CD4-positive, CD25-positive, alpha-beta regulatory T cell (primary cell): ENCODE measurements around the gene AEBP2. TPM values are rescaled to one million over a fixed set of nuclear protein-coding genes. Genes with fewer than 3 reads are reported as not detected.
"Not testable (repeated sequence)": the region's sequence is repeated elsewhere in the genome, so short reads cannot be mapped to it uniquely, and the experiment has no call there.

Source experiments
- ATAC-seq, 2 donors: fragments of 150-1000 bp; cut with Tn5 transposase; one replicate each; pipeline ENCODE4 v1.10.0; 2021; ENCODE audit warnings: low read depth in 2 of 2, moderate number of reproducible peaks in 2 of 2, moderate library complexity in 1 of 2
- DNase-seq, 3 donors: peaks; one replicate each; pipeline versions ENCODE4 v3.0.0 to v3.0.0-alpha.2; 2012 to 2022; ENCODE audit warnings: mixed read lengths in 1 of 3
- H3K27ac ChIP-seq: one replicate; pipeline ENCODE4 v1.7.0; 2013; ENCODE audit warnings: mild to moderate bottlenecking, low read length; ENCODE audit not compliant: insufficient read depth, poor library complexity, severe bottlenecking
- H3K27me3 ChIP-seq: one replicate; pipeline ENCODE4 v1.7.0; 2013; ENCODE audit warnings: low read length; ENCODE audit not compliant: control insufficient read depth, insufficient read depth
- H3K36me3 ChIP-seq: one replicate; pipeline ENCODE4 v1.7.0; 2013; ENCODE audit warnings: mild to moderate bottlenecking, low read length, moderate library complexity; ENCODE audit not compliant: control insufficient read depth, insufficient read depth
- H3K4me1 ChIP-seq: 2 replicates; pipeline ENCODE4 v1.7.0; 2013; ENCODE audit warnings: mild to moderate bottlenecking, low read length; ENCODE audit not compliant: insufficient read depth, control insufficient read depth, poor library complexity, severe bottlenecking
- H3K4me3 ChIP-seq: one replicate; pipeline ENCODE4 v1.7.0; 2013; ENCODE audit warnings: low read depth, mild to moderate bottlenecking, low read length, moderate library complexity
- H3K9me3 ChIP-seq, 2 experiments: 1 replicate in 1 of 2; 2 replicates in 1 of 2; pipeline ENCODE4 v1.7.0; 2013; ENCODE audit warnings: low read length in 2 of 2, mild to moderate bottlenecking in 1 of 2, moderate library complexity in 1 of 2; ENCODE audit not compliant: control insufficient read depth in 2 of 2
- H3K27ac Mint-ChIP-seq, 3 donors: one replicate each; pipeline ENCODE4 v1.8.0; 2020 to 2022; ENCODE audit warnings: mild to moderate bottlenecking in 3 of 3, mixed read lengths in 3 of 3, moderate library complexity in 2 of 3
- H3K27me3 Mint-ChIP-seq: one replicate; pipeline ENCODE4 v1.8.0; 2022; ENCODE audit warnings: mild to moderate bottlenecking, mixed read lengths
- H3K36me3 Mint-ChIP-seq: one replicate; pipeline ENCODE4 v1.8.0; 2020; ENCODE audit warnings: mixed read lengths
- H3K4me1 Mint-ChIP-seq, 4 donors: one replicate each; pipeline ENCODE4 v1.8.0; 2020 to 2022; ENCODE audit warnings: mixed read lengths in 4 of 4, mild to moderate bottlenecking in 1 of 4
- H3K4me3 Mint-ChIP-seq, 4 donors: one replicate each; pipeline ENCODE4 v1.8.0; 2020 to 2022; ENCODE audit warnings: mild to moderate bottlenecking in 4 of 4, mixed read lengths in 4 of 4, moderate library complexity in 3 of 4
- H3K9me3 Mint-ChIP-seq, 7 donors: one replicate each; pipeline ENCODE4 v1.8.0; 2020 to 2022; ENCODE audit warnings: mixed read lengths in 7 of 7, mild to moderate bottlenecking in 3 of 7, moderate library complexity in 2 of 7
- polyA plus RNA-seq, 4 donors: library from polyadenylated mRNA; unstranded; fragments of 300-500 nt; fragmentation: Illumina TruSeq; gene quantifications; one replicate each; pipeline ENCODE4 v1.2.3, GENCODE V29; 2021
- total RNA-seq: library from RNA; stranded (reverse); gene quantifications from one replicate; pipeline ENCODE4 v1.2.3, GENCODE V29; 2022

The AEBP2 gene
- total and polyA plus RNA-seq, 5 donors from 2014 or later = 9.1 to 64.7 (median 11.6) TPM

DNA sequence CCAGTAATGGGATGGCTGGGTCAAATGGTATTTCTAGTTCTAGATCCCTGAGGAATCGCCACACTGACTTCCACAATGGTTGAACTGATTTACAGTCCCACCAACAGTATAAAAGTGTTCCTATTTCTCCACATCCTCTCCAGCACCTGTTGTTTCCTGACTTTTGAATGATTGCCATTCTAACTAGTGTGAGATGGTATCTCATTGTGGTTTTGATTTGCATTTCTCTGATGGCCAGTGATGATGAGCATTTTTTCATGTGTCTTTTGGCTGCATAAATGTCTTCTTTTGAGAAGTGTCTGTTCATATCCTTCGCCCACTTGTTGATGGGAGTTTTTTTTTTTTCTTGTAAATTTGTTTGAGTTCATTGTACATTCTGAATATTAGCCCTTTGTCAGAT, 9.8 kb upstream of the AEBP2 start:
- H3K27ac Mint-ChIP-seq, ATAC-seq, H3K4me3 ChIP-seq, H3K9me3 ChIP-seq, H3K36me3 Mint-ChIP-seq, H3K4me3 Mint-ChIP-seq, H3K9me3 Mint-ChIP-seq, DNase-seq, H3K27ac ChIP-seq, H3K36me3 ChIP-seq, H3K4me1 ChIP-seq, H3K27me3 Mint-ChIP-seq, H3K27me3 ChIP-seq: not testable (repeated sequence)
- H3K4me1 Mint-ChIP-seq = peaks cover 0 to 19% (median 9%) of the 10 kb centered on the region in 4 donors

DNA sequence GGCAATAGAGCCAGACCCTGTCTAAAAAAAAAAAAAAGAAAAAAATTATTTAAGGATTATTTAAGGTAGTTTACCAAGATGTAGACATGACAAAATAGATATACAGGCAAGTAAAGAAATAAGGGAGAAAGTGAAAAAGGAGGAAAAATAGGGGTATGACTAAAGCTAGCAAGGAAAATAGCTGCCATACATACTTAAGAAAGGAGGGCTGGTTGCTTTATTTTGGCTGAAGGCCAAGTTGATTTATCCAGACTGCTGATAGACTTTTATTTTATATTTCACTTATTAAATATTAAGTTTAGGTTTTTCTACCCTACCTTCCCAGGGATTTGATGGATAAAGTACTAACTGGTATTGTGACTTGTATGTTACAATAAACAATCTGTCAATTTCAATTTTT, 8.3 kb upstream of the AEBP2 start:
- Histone ChIP-seq H3K36me3 (no peaks in the 10 kb centered on the region), H3K9me3 (no peaks in the 10 kb centered on the region), H3K27ac (no peak overlapping the region), H3K4me3 (no peak overlapping the region), H3K27me3 (no peaks in the 10 kb centered on the region), H3K4me1 (peaks cover 5% of the 10 kb centered on the region)
- Mint-ChIP-seq H3K4me1 (peaks cover 6 to 29% (median 14%) of the 10 kb centered on the region in 4 donors), H3K36me3 (no peaks in the 10 kb centered on the region), H3K27ac (no peak overlapping the region), H3K4me3 (no peak overlapping the region), H3K9me3 (peaks cover 0 to 2% (median 0%) of the 10 kb centered on the region in 7 donors), H3K27me3 (no peaks in the 10 kb centered on the region)
- no peak for DNase-seq
- no peak for ATAC-seq

GRCh38 chr12:19431407-19432308, 7.6 kb upstream of the AEBP2 start:
- no peaks in the 10 kb centered on the region for H3K9me3 ChIP-seq
- Mint-ChIP-seq H3K27me3 (no peaks in the 10 kb centered on the region), H3K36me3 (no peaks in the 10 kb centered on the region), H3K9me3 (peaks cover 0 to 2% (median 0%) of the 10 kb centered on the region in 7 donors), H3K4me1 (peaks cover 6 to 29% (median 14%) of the 10 kb centered on the region in 4 donors), H3K27ac (peak overlapping the region; percentile 17 to 60 (median 55)), H3K4me3 (no peak overlapping the region)
- no peaks in the 10 kb centered on the region for H3K27me3 ChIP-seq
- DNase-seq (peak in 1 of 3 donors; percentile 91), ATAC-seq (peak in 1 of 2 donors; percentile 56)
- no peak overlapping the region for H3K27ac ChIP-seq
- no peak overlapping the region for H3K4me3 ChIP-seq
- H3K4me1 ChIP-seq = peaks cover 5% of the 10 kb centered on the region
- H3K36me3 ChIP-seq = no peaks in the 10 kb centered on the region

DNA sequence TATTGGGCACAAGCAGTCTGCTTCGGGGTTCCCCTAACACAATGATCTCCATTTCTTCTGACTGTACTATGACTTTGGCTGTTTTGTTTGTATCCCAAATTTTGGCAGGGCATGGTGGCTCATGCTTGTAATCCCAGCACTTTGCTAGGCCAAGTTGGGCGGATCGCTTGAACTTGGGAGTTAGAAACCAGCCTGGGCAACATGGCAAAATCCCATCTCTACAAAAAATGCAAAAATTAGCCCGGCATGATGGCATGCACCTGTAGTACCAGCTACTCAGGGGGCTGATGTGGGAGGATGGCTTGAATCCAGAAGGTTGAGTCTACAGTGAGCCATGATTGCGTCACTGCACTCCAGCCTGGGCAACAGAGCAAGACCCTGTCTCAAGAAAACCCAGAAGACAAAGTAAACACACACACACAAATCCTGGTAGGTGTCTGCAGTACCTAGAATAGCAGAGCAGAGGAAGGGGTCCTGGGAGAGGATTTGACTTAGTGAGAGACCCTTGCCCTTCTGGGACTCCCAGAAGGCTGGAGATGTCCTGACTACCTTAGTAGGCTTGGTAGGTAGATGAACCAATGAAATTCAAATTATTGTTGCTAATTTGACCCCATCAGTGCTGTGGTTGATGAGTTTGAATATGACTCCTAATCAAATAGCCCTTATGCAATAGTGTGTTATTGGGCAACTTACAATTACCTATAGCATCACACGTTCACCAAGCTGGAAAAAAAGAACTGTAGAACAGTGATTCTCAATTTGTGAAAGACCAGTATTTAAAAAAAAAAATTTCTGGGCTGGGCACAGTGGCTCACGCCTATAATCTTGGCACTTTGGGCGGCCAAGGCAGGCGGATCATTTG, 6.8 kb upstream of the AEBP2 start:
- ATAC-seq (no peak), DNase-seq (no peak)
- H3K27me3 ChIP-seq = no peaks in the 10 kb centered on the region
- Mint-ChIP-seq H3K9me3 (peaks cover 0 to 2% (median 0%) of the 10 kb centered on the region in 7 donors), H3K36me3 (no peaks in the 10 kb centered on the region), H3K27me3 (no peaks in the 10 kb centered on the region), H3K4me3 (peak overlapping the region in 1 of 4 donors; percentile 49), H3K4me1 (peaks cover 6 to 29% (median 14%) of the 10 kb centered on the region in 4 donors), H3K27ac (peak overlapping the region; percentile 52 to 64 (median 55))
- peaks cover 5% of the 10 kb centered on the region for H3K4me1 ChIP-seq
- H3K9me3 ChIP-seq = no peaks in the 10 kb centered on the region
- H3K36me3 ChIP-seq = no peaks in the 10 kb centered on the region
- H3K27ac ChIP-seq = no peak overlapping the region
- no peak overlapping the region for H3K4me3 ChIP-seq

DNA sequence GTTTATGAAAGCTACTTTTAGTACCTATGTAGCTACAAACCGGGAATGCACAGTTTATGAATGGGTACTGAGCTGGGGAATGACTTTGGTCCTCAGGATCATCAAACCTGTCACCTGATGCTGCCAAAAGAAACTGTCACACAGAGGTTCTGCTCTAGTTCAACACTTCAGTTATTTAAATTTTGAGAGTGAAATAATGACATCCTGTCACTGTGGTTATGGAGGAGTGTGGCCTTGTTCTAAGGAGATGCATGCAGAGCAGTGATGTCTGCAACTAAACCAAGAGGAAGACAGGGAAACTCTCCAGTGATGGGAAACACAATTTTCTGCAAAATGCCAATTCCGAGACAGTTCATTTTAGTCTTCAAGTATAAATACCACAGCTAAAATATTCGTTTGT, 4.8 kb upstream of the AEBP2 start:
- Histone ChIP-seq H3K27me3 (no peaks in the 10 kb centered on the region), H3K27ac (no peak overlapping the region), H3K4me3 (no peak overlapping the region), H3K9me3 (no peaks in the 10 kb centered on the region), H3K36me3 (no peaks in the 10 kb centered on the region), H3K4me1 (peaks cover 5% of the 10 kb centered on the region)
- Mint-ChIP-seq H3K27ac (no peak overlapping the region), H3K36me3 (no peaks in the 10 kb centered on the region), H3K4me3 (peak overlapping the region in 1 of 4 donors; percentile 36), H3K9me3 (peaks cover 0 to 2% (median 0%) of the 10 kb centered on the region in 7 donors), H3K27me3 (peaks cover 8% of the 10 kb centered on the region), H3K4me1 (peaks cover 6 to 35% (median 18%) of the 10 kb centered on the region in 4 donors)
- DNase-seq (peak in 1 of 3 donors; percentile 74), ATAC-seq (no peak)

- no peaks in the 10 kb centered on the region for H3K36me3 ChIP-seq
- H3K36me3 Mint-ChIP-seq = no peaks in the 10 kb centered on the region
- H3K27ac Mint-ChIP-seq = no peak overlapping the region
- no peak for DNase-seq
- no peaks in the 10 kb centered on the region for H3K9me3 Mint-ChIP-seq
- no peaks in the 10 kb centered on the region for H3K9me3 ChIP-seq
- peaks cover 8% of the 10 kb centered on the region for H3K4me1 ChIP-seq
- H3K4me3 Mint-ChIP-seq = peak overlapping the region in 1 of 4 donors; percentile 32
- H3K4me1 Mint-ChIP-seq = peaks cover 9 to 40% (median 20%) of the 10 kb centered on the region in 4 donors
- H3K27me3 Mint-ChIP-seq = peaks cover 15% of the 10 kb centered on the region
- H3K4me3 ChIP-seq = no peak overlapping the region
- H3K27ac ChIP-seq = no peak overlapping the region
- no peak for ATAC-seq
- H3K27me3 ChIP-seq = no peaks in the 10 kb centered on the region
Measured at GRCh38 chr12:19435831-19436497, 3.3 kb upstream of the AEBP2 start.

DNA sequence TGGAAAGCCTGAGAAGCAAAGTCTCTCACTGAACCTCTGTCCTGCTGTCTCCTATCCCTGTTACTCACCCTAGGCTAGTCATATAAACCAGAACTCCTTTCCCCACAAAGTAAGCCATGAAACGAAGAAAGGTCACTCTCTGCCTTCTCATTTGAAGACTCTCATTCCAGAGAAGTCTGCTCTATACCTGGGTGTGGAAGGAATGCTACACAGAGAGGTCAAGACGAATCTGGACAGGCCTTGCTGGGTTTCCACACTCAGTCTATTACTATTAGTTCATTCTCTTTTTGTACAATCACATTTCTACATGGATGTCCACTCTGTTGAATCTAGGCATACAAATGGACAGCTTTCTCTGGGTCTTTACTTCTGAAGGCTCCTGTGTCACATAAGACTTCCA, 2.4 kb upstream of the AEBP2 start:
- peaks cover 16% of the 10 kb centered on the region for H3K27me3 Mint-ChIP-seq
- peaks cover 16 to 44% (median 26%) of the 10 kb centered on the region in 4 donors for H3K4me1 Mint-ChIP-seq
- H3K36me3 Mint-ChIP-seq = no peaks in the 10 kb centered on the region
- H3K36me3 ChIP-seq = no peaks in the 10 kb centered on the region
- DNase-seq (no peak), ATAC-seq (no peak)
- no peak overlapping the region for H3K4me3 ChIP-seq
- no peaks in the 10 kb centered on the region for H3K9me3 ChIP-seq
- peak overlapping the region in 1 of 4 donors; percentile 76 for H3K4me3 Mint-ChIP-seq
- peak overlapping the region in 2 of 3 donors; percentile 27 to 75 for H3K27ac Mint-ChIP-seq
- peaks cover 18% of the 10 kb centered on the region for H3K4me1 ChIP-seq
- H3K27me3 ChIP-seq = no peaks in the 10 kb centered on the region
- H3K9me3 Mint-ChIP-seq = no peaks in the 10 kb centered on the region
- no peak overlapping the region for H3K27ac ChIP-seq
